ENCODE measurements around the gene FOXJ2.

- TF ChIP-seq POLR2A (IDR thresholded peaks at IDR 0.05) = no peak
- no peak for TF ChIP-seq CTCF (IDR thresholded peaks at IDR 0.05)
- TF ChIP-seq POLR2AphosphoS5 (IDR thresholded peaks at IDR 0.05) = no peak
- no peak for TF ChIP-seq EP300 (IDR thresholded peaks at IDR 0.05)
Observed at GRCh38 chr12:8050600-8051250, 18.2 kb downstream of the FOXJ2 start.

Measured in gastroesophageal sphincter (tissue), 3 donors.